NCI-H146 treated with DMSO at 0.1 percent for 48 hours (cell line): ENCODE data around the gene MRFAP1L1.
"Not testable (repeated sequence)": the region's sequence is repeated elsewhere in the genome, so short reads cannot be mapped to it uniquely, and the experiment has no call there.

Source experiments
- DNase-seq: peaks from one replicate; lab custom pipeline; 2025; ENCODE audit not compliant: unreplicated experiment; lab: John Stamatoyannopoulos, UW

The MRFAP1L1 gene

GRCh38 chr4:6734165-6734786 is 24.6 kb upstream of the MRFAP1L1 start:
- no peak for DNase-seq

- no peak for DNase-seq
Observed at GRCh38 chr4:6733358-6734164, 23.9 kb upstream of the MRFAP1L1 start.

DNA sequence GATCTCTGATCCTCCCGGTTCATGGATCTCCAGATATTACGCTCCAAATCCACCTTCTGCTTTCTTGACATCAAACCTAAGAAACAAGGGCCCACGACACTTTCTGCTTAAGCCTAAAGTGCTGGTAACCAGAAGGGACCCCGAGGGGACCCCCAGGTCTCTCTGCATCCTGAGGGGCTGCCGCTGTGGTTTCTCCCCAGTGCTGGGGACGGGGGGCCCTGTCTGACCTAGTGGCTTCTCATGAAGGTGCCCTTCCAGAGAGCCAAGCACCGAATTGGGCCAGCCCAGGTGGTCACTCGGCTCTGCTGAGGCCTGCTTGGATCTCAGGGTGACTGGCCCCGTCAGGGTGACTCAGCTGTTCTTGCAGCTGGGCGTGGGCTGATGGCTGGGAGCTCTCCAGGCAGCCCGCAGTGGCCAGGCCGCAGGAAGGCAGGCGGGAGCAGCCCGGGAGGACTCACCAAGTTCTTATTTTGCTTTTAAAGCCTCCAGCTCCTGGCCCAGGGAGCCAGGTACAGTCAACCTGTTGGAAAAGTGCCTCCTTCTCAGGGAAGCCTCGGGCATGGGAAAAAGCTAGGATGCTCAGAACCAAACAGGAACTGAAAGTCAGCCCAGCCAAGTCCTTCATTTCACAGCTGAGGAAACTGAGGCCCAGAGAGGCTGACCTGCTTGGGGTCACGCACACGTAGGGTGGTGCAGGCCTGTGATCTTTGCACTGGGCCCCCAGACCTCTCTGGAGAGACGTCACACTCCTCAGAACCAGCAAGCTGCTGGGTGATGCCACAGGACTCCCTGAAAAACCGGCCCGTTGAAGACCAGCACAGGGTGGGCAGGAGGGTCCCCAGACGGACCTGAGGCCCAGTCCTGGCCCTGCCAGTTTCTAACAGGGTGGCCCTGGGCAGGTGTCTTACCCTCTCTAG is 23.0 kb upstream of the MRFAP1L1 start:
- DNase-seq = no peak

DNA sequence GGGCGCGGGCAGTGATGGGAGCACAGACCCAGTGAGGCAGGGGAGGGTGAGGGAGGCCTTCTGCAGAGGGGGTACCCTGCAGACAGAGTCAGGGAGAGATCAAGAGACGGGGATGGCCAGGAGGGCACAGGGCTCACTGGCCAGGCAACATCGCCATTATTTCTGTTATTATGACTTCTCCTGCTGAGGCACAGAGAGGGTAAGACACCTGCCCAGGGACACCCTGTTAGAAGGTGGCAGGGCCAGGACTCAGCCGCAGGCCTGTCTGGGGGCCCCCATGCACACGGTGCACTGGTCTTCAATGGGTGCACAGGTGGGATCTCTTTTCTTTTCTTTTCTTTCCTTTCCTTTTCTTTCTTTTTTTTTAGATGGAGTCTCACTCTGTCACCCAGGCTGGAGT is 22.1 kb upstream of the MRFAP1L1 start:
- no peak for DNase-seq

GRCh38 chr4:6731318-6731675 is 21.6 kb upstream of the MRFAP1L1 start:
- DNase-seq = no peak

DNA sequence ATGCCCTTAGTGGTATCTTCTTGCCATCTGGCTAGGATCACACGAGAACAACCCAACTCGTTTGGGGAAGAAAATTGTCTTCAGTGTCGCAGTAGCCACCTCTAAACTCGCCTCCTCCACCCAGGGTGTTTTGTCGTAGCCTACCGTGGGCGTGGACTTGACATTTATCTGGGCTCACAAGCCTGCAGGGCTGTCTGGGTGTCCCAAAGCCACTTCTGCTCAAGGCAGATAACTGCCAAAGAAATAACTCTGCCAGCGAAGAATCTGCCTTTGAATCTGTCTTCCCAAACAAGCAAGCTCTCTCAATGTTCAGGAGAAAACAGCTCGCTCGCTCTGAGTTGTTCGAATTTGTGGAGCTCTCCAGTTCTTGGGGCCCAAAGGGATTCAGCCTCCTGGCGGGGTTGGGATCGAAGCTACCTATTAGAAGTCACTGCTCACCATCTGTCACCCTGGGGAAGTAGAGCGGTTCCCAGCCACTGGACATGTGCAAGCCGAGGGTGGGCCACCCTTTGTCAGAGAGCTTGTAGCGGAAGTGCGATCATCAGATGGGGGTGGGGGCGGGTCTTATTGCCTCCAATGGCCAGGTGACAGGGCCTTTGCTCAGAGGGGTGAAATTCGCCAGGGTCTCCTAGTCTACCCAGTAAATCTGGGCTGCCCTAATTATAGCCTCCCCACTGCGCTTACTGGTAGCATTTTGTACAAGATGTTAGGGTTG is 21.1 kb upstream of the MRFAP1L1 start:
- DNase-seq = no peak

- no peak for DNase-seq
Observed at GRCh38 chr4:6728320-6729029, 18.8 kb upstream of the MRFAP1L1 start.

DNA sequence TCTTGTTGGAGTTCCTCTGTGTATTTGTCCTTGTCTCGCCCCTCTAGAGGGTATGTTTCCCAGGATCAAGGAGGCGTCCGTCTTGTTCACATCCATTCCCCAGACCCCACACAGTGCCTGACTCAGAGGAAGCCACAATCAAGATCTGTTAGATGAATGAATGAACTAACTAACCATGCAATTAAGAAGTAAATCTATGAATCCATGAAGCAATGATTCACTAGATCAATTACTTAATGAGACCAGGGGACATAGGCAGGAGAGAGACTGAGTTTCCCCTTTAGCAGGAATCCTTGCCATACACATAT is 18.2 kb upstream of the MRFAP1L1 start:
- DNase-seq = no peak

- no peak for DNase-seq
Observed at GRCh38 chr4:6727081-6727942, 17.6 kb upstream of the MRFAP1L1 start.

- DNase-seq = not testable (repeated sequence)
Observed at GRCh38 chr4:6725427-6725961, 15.8 kb upstream of the MRFAP1L1 start.

- no peak for DNase-seq
Observed at GRCh38 chr4:6724421-6725111, 14.9 kb upstream of the MRFAP1L1 start.

DNA sequence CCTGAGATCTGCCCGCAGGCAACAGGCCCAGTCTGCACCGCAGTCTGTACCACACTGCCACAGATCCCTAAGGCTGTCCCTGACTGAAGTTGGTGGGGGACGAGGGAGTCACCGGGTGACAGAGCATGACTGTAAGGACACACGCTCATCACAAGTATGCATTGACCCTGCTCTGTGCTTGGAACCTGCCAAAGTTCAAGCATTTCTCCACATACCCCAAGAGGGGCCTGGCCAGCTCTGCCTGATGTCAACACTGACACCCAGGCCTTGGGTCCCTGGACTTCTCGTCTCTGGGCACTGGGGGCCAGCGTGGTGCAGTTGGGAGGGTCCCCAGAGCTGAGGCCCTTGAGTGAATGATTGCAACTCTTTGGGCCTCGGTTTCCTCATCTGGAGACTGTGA is 14.2 kb upstream of the MRFAP1L1 start:
- no peak for DNase-seq

DNA sequence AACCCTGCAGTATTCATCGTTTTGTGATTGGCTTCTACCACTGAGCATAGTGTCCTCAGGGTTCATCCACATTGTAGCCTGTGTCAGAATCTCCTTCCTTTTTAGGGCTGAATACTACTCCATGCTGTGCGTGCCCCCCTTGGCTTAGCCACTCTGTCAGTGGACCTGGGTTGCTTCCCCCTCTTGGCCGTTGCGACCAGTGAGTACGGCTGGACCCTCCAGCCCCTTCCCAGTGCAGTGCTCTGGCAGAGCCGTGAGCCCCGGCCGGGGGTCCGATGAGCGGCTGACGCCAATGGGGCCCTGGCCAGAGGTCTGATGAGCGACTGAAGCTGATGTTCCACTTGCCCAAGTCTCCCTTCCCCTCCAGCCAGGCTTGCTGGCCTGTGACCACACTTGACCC is 13.2 kb upstream of the MRFAP1L1 start:
- DNase-seq = no peak

DNA sequence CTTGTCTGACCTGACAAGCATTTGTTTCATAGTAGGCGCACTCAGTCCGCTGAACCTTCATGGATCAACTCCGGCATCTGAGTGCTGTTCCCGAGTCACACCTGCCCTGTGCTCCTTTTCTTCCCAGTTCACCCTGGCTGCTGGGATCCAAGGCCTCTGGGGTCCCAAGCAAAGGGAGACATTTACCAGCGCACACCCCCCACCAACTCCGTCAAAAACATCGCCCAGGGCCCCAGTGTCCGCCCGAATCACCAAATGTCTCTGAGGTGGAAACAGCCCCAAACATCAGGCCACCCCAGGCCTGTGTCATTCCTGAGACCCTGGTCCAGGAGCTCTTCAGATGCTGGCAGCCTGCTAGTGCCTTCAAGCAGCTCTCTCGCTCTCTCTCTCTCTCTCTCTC is 11.5 kb upstream of the MRFAP1L1 start:
- DNase-seq = no peak

DNA sequence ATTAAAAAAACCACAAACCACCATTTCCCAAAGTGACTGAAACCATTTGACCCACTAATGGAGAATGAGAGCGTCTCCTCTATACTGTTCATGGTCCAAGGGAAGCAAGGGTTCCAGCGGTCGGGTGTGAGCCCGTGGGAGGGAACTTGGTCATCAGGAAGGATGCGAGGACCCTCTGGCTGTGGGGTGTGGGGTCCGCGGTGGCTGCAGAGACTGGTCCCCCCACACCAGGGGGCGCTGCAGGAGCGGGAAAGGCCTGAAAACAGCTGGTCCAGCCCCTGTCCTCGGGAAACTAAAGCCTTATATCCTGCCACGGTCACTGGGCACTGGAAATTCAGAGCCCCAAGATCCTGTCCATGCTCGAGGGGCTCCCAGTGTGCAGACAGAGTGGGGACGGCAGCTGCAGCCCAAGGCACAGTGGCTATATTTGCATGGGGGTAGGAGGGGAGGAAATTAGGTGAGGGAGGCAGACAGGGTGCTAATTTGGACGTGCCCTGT is 10.6 kb upstream of the MRFAP1L1 start:
- DNase-seq = peak; percentile 29

- no peak for DNase-seq
Observed at GRCh38 chr4:6719611-6720179, 10.0 kb upstream of the MRFAP1L1 start.

GRCh38 chr4:6718932-6719610 is 9.4 kb upstream of the MRFAP1L1 start:
- DNase-seq = no peak
